ENCODE data around the gene ARSG.
"Not testable (repeated sequence)": the region's sequence is repeated elsewhere in the genome, so short reads cannot be mapped to it uniquely, and the experiment has no call there.

ARSG gene

DNA sequence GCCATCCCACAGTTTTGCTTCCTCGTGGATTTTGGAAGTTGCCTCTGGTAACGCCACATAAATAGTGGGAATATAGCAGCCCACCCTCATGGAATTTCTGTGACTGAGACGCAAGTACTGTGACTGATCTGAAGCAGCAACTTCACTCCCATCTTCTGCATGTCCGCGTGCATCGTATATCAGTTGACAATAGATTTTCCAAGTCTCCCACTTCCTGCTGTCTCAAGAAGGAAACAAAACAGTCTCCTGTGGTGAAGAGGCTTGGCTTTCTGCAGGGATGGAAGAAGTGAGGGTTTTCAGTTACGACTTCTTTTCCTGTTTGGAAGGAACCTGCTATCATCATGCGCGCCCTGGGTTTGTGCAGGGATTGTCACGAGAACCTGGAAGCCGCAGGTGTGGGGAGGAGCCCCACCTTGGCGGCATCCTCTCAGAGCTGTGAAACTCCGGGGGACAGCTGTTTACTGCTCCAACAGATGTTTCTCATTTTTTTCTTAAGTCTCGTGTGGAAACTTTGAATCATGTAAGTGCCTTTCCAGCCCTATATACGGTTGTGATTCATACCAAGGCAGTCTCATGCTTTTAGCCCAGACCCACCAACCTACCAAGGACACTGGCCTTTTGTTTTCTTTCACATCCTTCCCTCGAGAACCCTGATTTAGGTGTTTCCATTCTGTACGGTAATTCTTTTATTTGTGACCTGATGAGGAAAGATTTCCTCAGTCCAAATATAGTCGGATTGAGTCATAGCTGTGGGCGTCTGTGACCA lies 108.5 kb downstream of the ARSG start:
- no peak for DNase-seq

GRCh38 chr17:68400404-68400735 lies 109.1 kb downstream of the ARSG start:
- DNase-seq = no peak

- DNase-seq = no peak
Observed at GRCh38 chr17:68401288-68401687, 110.0 kb downstream of the ARSG start.

DNA sequence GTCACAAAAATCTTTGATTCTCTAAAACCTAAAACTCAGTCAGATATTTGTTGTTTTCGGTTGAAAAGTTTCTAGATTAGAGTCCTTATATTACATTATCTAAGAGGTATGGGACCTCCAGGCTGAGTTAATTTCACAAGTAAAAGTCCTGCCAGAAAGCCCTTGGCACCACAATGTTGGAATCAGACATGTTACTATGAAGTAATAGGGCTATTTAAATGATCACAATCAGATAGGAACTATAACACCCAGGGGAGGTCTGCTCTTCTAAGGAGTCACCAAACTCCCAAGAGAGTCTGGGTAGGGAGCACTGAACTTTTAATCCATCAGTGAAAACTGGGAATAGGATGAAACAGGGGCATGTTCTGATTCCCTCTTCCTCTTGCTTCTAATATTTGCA lies 111.8 kb downstream of the ARSG start:
- no peak for DNase-seq

DNA sequence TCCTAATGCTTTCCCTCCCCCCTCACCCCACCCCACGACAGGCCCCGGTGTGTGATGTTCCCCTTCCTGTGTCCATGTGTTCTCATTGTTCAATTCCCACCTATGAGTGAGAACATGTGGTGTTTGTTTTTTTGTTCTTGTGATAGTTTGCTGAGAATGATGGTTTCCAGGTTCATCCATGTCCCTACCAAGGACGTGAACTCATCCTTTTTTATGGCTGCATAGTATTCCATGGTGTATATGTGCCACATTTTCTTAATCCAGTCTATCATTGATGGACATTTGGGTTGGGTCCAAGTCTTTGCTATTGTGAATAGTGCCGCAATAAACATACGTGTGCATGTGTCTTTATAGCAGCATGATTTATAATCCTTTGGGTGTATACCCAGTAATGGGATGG lies 112.5 kb downstream of the ARSG start:
- DNase-seq = not testable (repeated sequence)

DNA sequence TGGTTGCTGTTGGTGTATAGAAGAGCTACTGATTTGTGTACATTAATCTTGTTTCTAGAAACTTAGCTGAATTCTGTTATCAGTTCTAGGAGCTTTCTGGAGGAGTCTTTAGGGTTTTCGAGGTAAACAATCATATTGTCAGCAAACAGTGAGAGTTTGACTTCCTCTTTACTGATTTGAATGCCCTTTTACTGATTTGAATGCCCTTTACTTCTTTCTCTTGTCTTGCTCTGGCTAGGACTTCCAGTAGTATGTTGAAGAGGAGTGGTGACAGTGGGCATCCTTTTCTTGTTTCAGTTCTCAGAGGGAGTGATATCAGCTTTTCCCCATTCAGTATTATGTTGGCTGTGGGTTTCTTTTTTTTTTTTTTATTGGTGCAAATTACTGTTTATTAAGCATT lies 116.4 kb downstream of the ARSG start:
- not testable (repeated sequence) for DNase-seq

DNA sequence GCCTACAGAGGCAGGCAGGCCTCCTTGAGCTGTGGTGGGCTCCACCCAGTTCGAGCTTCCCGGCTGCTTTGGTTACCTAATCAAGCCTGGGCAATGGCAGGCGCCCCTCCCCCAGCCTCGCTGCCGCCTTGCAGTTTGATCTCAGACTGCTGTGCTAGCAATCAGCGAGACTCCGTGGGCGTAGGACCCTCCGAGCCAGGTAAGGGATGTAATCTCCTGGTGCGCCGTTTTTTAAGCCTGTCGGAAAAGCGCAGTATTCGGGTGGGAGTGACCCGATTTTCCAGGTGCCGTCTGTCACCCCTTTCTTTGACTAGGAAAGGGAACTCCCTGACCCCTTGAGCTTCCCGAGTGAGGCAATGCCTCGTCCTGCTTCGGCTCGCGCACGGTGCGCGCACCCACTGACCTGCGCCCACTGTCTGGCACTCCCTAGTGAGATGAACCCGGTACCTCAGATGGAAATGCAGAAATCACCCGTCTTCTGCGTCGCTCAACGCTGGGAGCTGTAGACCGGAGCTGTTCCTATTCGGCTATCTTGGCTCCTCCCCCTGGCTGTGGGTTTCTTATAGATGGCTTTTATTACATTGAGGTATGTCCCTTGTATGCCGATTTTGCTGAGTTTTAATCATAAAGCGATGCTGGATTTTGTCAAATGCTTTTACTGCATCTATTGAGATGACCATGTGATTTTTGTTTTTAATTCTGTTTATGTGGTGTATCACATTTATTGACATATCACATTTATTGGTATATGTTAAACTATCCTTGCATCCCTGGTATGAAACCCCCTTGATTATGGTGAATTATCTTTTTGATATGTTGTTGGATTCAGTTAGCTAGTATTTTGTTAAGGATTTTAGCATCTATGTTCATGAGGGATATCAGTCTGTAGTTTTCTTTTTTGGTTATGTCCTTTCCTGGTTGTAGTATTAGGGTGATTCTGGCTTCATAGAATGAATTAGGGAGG lies 122.6 kb downstream of the ARSG start:
- not testable (repeated sequence) for DNase-seq

DNA sequence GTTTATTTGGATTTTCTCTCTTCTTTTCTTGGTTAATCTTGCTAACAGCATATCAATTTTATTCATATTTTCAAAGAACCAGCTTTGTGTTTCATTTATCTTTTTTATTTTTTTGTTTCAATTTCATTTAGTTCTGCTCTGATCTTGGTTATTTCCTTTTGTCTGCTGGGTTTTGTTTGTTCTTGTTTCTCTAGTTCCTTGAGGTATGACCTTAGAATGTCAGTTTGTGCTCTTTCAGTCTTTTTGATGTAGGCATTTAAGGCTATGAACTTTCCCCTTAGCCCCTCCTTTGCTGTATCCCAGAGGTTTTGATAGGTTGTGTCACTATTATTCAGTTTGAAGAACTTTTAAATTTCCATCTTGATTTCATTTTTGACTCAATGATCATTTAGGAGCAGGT lies 123.6 kb downstream of the ARSG start:
- not testable (repeated sequence) for DNase-seq

- DNase-seq = no peak
Observed at GRCh38 chr17:68417317-68417716, 126.0 kb downstream of the ARSG start.

- DNase-seq = no peak
Observed at GRCh38 chr17:68418876-68419275, 127.6 kb downstream of the ARSG start.

DNA sequence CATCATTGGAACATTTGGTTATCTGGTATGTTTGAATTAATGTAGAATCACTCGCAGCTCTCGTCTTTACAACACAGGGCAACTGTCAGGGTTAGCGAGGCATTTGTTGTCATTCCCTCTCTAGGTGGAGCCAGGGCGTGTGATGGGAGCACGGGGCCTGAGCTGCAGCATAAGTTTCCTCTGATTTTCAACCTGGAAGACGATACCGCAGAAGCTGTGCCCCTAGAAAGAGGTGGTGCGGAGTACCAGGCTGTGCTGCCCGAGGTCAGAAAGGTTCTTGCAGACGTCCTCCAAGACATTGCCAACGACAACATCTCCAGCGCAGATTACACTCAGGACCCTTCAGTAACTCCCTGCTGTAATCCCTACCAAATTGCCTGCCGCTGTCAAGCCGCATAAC lies 128.8 kb downstream of the ARSG start:
- no peak for DNase-seq

- DNase-seq = no peak
Observed at GRCh38 chr17:68421486-68421885, 130.2 kb downstream of the ARSG start.

DNA sequence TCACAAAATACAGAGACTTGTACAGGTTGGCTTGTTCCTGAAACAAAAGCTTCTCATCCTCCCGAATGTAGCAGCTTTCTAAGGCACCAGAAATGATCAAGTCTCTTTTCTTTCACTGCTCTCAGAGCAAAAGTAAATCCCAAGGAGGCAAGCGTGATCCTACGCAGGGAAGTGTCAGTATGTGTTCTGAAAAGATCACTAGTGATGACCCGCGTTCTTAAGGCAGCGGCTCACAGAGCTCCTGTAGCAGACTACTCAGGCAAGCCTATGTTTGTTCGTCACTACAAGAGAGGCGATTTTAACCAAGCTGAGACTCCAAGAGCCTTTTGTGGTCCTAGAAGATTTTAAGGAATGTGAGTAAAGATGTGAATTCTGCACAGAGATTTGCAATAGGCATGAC lies 131.5 kb downstream of the ARSG start:
- DNase-seq = no peak

GRCh38 chr17:68423251-68423650 lies 132.0 kb downstream of the ARSG start:
- DNase-seq = no peak

DNA sequence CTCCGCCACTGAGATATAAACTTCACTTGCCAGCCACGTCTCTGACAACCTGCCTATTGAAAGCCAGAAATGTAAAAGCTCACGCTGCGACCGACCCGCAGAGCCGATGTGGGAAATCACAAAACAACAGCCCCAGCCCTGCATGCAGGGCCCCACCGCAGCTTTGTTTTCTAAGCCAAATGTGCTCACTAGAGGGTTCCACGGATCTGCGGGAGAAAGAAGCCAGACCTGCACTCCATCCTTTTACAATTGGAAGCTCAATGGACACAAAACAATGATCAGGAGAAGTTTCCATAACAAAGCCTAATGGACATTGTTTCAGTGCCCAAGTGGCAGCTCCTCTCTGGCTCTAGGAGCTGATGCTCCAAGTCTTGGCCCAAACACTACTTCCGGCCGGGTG lies 132.9 kb downstream of the ARSG start:
- no peak for DNase-seq

- DNase-seq = no peak
Observed at GRCh38 chr17:68424861-68425260, 133.6 kb downstream of the ARSG start.

- DNase-seq = no peak
Observed at GRCh38 chr17:68425979-68426378, 134.7 kb downstream of the ARSG start.

- DNase-seq = no peak
Observed at GRCh38 chr17:68427575-68427974, 136.3 kb downstream of the ARSG start.

DNA sequence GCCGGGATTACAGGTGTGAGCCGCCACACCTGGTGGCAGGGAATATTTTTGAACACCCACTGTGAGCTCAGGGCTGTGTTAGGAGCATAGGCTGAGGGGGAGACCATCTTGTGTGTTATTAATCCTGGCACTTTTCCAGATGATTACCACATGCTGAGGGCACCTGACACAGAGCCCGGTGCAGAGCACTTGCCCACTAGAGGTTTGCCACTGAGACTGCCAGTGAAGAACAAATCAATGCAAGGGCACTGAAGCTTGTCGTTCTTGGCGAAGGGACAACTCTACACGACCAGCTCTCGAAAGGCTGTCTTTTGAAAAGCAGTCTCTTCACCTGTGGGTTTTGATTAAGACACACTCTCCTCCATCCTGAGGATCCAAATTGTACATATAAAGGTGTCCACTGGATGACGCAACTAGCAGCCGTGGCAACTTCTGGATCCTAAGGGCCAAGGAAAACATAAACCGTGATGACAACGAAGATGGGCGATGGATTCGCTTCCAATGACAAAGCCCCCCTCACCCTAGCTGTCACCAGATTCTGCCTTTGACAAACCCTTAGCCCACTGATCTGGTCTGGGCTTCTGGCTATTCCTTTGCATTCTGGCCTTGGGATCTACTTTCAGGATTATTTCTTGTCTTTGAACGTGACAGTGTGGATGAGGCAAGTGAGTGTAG lies 137.3 kb downstream of the ARSG start:
- no peak for DNase-seq

- DNase-seq = no peak
Observed at GRCh38 chr17:68429881-68430280, 138.6 kb downstream of the ARSG start.

DNA sequence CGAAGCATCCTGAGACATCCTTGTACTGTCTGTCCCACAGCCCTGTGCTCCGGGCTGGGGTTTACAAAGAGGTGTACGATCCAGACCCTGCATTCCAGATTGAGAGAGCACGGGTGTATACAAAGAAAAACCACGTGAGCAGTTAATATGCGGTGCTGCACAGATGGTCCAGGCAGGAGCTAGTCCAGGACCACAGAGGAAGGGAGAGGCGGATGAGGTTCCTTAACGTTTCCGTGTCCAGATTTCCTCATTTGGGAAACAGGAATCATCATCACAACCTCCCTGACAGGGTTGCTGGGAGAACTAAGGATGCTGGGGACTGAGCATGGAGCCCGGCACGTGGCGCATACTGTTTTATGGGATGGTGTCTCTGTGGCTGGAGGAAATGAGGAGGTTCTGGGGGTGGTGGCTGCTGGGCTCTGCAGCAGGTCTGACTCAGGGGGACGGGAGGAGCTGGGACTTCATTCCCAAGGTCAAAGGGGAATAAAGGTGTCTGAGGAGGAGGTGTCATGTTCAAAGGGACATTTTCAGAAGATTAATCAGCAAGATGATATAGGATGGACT lies 139.8 kb downstream of the ARSG start:
- DNase-seq = no peak

DNA sequence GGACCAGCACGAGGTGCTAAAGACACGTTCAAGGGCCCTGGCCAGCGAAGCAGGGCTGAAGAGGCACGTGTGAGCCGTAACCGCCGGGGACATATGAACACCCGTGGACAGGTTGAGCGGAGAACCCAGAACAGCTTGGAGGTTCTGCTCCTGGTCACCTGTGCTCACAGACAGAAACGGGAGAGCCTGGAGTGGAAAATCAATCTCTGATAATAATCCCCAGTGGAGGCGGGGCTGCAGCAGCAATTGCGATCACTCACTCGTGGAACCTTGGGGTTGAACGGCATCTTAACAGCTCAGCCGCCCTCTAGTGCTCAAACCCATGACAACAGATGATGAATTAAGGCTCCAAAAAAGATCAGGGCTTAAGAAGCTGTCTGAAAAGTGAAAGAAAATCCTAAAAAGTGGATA lies 140.4 kb downstream of the ARSG start:
- no peak for DNase-seq

All from SIG-M5 (cell line).